HCT116 (cell line): ENCODE measurements around the gene GRIN2B.

Source experiments
- CEBPB ChIP-seq: IDR thresholded peaks from 2 replicates; pipeline ENCODE4 v1.6.1; 2012; ENCODE audit warnings: low read depth
- EZH2 ChIP-seq: fragments of 200-600 bp; sonication (generic); IDR thresholded peaks from 2 replicates; pipeline ENCODE4 v1.6.1; 2017; ENCODE audit warnings: antibody characterized with exemption, mixed run types
- EZH2phosphoT487 ChIP-seq: fragments of 200-600 bp; IDR thresholded peaks from 2 replicates; pipeline ENCODE4 v1.6.1; 2018; ENCODE audit warnings: antibody characterized with exemption, borderline replicate concordance
- YY1 ChIP-seq: IDR thresholded peaks from 2 replicates; pipeline ENCODE4 v1.6.1; 2011; ENCODE audit warnings: low read length, low read depth, moderate library complexity, mild to moderate bottlenecking; ENCODE audit not compliant: insufficient replicate concordance; ENCODE audit errors: extremely low read depth
- ZNF274 ChIP-seq: fragments of 200-500 bp; sonication (Bioruptor generic); IDR thresholded peaks from 2 replicates; pipeline ENCODE4 v1.6.1; 2014; ENCODE audit warnings: mild to moderate bottlenecking, low read depth, low read length, inconsistent platforms
- TF ChIP-seq, protein P1 (sequence below), 3 experiments: fragments of 200-600 bp in 1 of 3; sonication (generic) in 1 of 3; IDR thresholded peaks in 2 of 3; conservative IDR thresholded peaks in 1 of 3; 2 replicates each; pipeline ENCODE4 v1.5.1; 2012 to 2017; ENCODE audit warnings: low read depth in 2 of 3, low read length in 2 of 3, antibody characterized with exemption in 1 of 3, borderline replicate concordance in 1 of 3, control low read depth in 1 of 3, mild to moderate bottlenecking in 1 of 3, mixed read lengths in 1 of 3, mixed run types in 1 of 3, moderate library complexity in 1 of 3; ENCODE audit not compliant: insufficient read depth in 1 of 3
- TF ChIP-seq, protein P2 (sequence below): IDR thresholded peaks from 2 replicates; pipeline ENCODE4 v1.6.1; 2012; ENCODE audit warnings: low read depth
- TF ChIP-seq, protein P3 (sequence below): IDR thresholded peaks from 2 replicates; pipeline ENCODE4 v1.6.1; 2012

DNA sequence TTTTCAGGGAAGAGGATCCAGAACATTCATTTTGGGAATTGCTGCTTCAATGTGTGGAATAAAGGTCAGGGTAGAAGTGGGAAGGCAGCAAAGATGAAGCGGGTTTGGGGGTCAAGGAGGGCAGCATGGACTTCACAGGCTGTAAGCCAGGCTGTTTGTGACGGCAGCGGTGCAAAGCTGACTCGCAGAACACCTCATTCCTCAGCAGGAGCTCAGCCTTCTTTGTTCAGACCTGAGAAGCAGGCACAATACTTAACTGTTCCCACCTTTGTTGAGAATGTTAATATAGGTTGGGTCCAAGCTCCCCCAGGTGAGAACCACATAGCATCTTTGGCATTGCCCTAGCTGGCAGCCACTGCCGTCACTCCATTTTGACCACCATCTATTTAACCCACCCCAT, 16.7 kb downstream of the GRIN2B start:
- TF ChIP-seq, protein P1, sequence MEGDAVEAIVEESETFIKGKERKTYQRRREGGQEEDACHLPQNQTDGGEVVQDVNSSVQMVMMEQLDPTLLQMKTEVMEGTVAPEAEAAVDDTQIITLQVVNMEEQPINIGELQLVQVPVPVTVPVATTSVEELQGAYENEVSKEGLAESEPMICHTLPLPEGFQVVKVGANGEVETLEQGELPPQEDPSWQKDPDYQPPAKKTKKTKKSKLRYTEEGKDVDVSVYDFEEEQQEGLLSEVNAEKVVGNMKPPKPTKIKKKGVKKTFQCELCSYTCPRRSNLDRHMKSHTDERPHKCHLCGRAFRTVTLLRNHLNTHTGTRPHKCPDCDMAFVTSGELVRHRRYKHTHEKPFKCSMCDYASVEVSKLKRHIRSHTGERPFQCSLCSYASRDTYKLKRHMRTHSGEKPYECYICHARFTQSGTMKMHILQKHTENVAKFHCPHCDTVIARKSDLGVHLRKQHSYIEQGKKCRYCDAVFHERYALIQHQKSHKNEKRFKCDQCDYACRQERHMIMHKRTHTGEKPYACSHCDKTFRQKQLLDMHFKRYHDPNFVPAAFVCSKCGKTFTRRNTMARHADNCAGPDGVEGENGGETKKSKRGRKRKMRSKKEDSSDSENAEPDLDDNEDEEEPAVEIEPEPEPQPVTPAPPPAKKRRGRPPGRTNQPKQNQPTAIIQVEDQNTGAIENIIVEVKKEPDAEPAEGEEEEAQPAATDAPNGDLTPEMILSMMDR (IDR thresholded peaks at IDR 0.05 in 2 of 3, conservative IDR thresholded peaks at IDR 0.05 in 1 of 3; ENCODE audit: borderline replicate concordance in 1 of 3, insufficient read depth in 1 of 3, low read depth in 2 of 3, low read length in 2 of 3) = no peak
- TF ChIP-seq, protein P2, sequence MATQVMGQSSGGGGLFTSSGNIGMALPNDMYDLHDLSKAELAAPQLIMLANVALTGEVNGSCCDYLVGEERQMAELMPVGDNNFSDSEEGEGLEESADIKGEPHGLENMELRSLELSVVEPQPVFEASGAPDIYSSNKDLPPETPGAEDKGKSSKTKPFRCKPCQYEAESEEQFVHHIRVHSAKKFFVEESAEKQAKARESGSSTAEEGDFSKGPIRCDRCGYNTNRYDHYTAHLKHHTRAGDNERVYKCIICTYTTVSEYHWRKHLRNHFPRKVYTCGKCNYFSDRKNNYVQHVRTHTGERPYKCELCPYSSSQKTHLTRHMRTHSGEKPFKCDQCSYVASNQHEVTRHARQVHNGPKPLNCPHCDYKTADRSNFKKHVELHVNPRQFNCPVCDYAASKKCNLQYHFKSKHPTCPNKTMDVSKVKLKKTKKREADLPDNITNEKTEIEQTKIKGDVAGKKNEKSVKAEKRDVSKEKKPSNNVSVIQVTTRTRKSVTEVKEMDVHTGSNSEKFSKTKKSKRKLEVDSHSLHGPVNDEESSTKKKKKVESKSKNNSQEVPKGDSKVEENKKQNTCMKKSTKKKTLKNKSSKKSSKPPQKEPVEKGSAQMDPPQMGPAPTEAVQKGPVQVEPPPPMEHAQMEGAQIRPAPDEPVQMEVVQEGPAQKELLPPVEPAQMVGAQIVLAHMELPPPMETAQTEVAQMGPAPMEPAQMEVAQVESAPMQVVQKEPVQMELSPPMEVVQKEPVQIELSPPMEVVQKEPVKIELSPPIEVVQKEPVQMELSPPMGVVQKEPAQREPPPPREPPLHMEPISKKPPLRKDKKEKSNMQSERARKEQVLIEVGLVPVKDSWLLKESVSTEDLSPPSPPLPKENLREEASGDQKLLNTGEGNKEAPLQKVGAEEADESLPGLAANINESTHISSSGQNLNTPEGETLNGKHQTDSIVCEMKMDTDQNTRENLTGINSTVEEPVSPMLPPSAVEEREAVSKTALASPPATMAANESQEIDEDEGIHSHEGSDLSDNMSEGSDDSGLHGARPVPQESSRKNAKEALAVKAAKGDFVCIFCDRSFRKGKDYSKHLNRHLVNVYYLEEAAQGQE = no peak
- TF ChIP-seq YY1 = no peak
- TF ChIP-seq EZH2phosphoT487 = no peak
- TF ChIP-seq ZNF274 = no peak
- TF ChIP-seq CEBPB = no peak
- TF ChIP-seq, protein P3, sequence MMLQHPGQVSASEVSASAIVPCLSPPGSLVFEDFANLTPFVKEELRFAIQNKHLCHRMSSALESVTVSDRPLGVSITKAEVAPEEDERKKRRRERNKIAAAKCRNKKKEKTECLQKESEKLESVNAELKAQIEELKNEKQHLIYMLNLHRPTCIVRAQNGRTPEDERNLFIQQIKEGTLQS = no peak
- TF ChIP-seq EZH2 = no peak
